BJ (cell line): ENCODE measurements around the gene C22orf39. TPM values are rescaled to one million over a fixed set of nuclear protein-coding genes. Genes with fewer than 3 reads are reported as not detected.

Source experiments
- CTCF ChIA-PET: fragments of 350-600 bp; formaldehyde crosslinking; extraction: SDS; loops from one replicate; lab custom pipeline; 2021; ENCODE audit warnings: antibody characterized with exemption, inconsistent platforms; lab: Yijun Ruan, JAX
- POLR2A ChIA-PET: fragments of 300-600 bp; sonication (Branson Sonifier 250); formaldehyde crosslinking; extraction: SDS; loops from one replicate; lab custom pipeline; 2021; ENCODE audit warnings: antibody characterized with exemption; lab: Charles Lee
- DNase-seq: peaks from one replicate; pipeline ENCODE4 v3.0.0-alpha.2; 2011; ENCODE audit warnings: low read depth
- H3K27me3 ChIP-seq: 2 replicates; pipeline ENCODE4 v1.6.0; 2011; ENCODE audit warnings: low read length; ENCODE audit not compliant: control insufficient read depth, insufficient read depth
- H3K36me3 ChIP-seq: 2 replicates; pipeline ENCODE4 v1.5.1; 2011; ENCODE audit warnings: low read length; ENCODE audit not compliant: control insufficient read depth, insufficient read depth
- H3K4me3 ChIP-seq: 2 replicates; pipeline ENCODE4 v1.5.1; 2011; ENCODE audit warnings: low read depth, mild to moderate bottlenecking, control low read depth, low read length
- CTCF ChIP-seq: IDR thresholded peaks from 2 replicates; pipeline ENCODE4 v1.5.1; 2011; ENCODE audit warnings: low read depth, mild to moderate bottlenecking, control low read depth, inconsistent platforms, low read length, moderate library complexity; ENCODE audit not compliant: insufficient read depth
- polyA plus RNA-seq: library from polyadenylated mRNA; depleted of rRNA; stranded (reverse); fragments of >200 nt; gene quantifications from 2 replicates; pipeline ENCODE4 v1.2.3, GENCODE V29; 2011

Gene C22orf39
- polyA plus RNA-seq, 1 experiment: 16.3 TPM

GRCh38 chr22:19420321-19420720 is 27.2 kb downstream of the C22orf39 start:
- CTCF ChIA-PET: interaction anchor here (1.4 kb wide), 1 partner anchor 211 kb away, joined by 4 read pairs; no protein-coding TSS in a partner anchor
- POLR2A ChIA-PET: no interaction called here
- no peak for TF ChIP-seq CTCF

GRCh38 chr22:19419464-19420178 is 27.9 kb downstream of the C22orf39 start:
- TF ChIP-seq CTCF: no peak
- Histone ChIP-seq H3K27me3 (no peaks in the 10 kb centered on the region), H3K36me3 (no peaks in the 10 kb centered on the region), H3K4me3 (no peak overlapping the region)
- POLR2A ChIA-PET: no interaction called here
- CTCF ChIA-PET: interaction anchor here (1.4 kb wide), 1 partner anchor 212 kb away, joined by 4 read pairs; no protein-coding TSS in a partner anchor
- DNase-seq: no peak

More at GRCh38 chr22:19420321-19420720, 27.2 kb downstream of the C22orf39 start:
- H3K27me3 ChIP-seq: no peaks in the 10 kb centered on the region
- no peak overlapping the region for H3K4me3 ChIP-seq
- no peak for DNase-seq
- H3K36me3 ChIP-seq: no peaks in the 10 kb centered on the region

- no peaks in the 10 kb centered on the region for H3K36me3 ChIP-seq
- DNase-seq: no peak
- ChIA-PET POLR2A (no interaction called here), CTCF (no interaction called here)
- TF ChIP-seq CTCF: no peak
- H3K27me3 ChIP-seq: no peaks in the 10 kb centered on the region
- H3K4me3 ChIP-seq: no peak overlapping the region
Measured at GRCh38 chr22:19419086-19419463, 28.4 kb downstream of the C22orf39 start.

GRCh38 chr22:19412923-19413322 is 34.6 kb downstream of the C22orf39 start:
- no peak for TF ChIP-seq CTCF
- ChIA-PET CTCF (interaction anchor here (1.3 kb wide), 1 partner anchor 234 kb away, joined by 3 read pairs; the partner anchor contains the start of gene SLC25A1), POLR2A (no interaction called here)
- H3K27me3 ChIP-seq: no peaks in the 10 kb centered on the region
- H3K36me3 ChIP-seq: peaks cover 2% of the 10 kb centered on the region
- H3K4me3 ChIP-seq: no peak overlapping the region
- no peak for DNase-seq

- CTCF ChIA-PET: interaction anchor here (1.3 kb wide), 1 partner anchor 234 kb away, joined by 3 read pairs; the partner anchor contains the start of gene SLC25A1
Measured at GRCh38 chr22:19412478-19412877, 35.0 kb downstream of the C22orf39 start.

More at GRCh38 chr22:19412478-19412877, 35.0 kb downstream of the C22orf39 start:
- H3K36me3 ChIP-seq: peaks cover 5% of the 10 kb centered on the region
- no peak for DNase-seq
- TF ChIP-seq CTCF: no peak
- H3K27me3 ChIP-seq: no peaks in the 10 kb centered on the region
- POLR2A ChIA-PET: no interaction called here
- no peak overlapping the region for H3K4me3 ChIP-seq
